ENCODE data around the gene PLEKHG7.

DNA sequence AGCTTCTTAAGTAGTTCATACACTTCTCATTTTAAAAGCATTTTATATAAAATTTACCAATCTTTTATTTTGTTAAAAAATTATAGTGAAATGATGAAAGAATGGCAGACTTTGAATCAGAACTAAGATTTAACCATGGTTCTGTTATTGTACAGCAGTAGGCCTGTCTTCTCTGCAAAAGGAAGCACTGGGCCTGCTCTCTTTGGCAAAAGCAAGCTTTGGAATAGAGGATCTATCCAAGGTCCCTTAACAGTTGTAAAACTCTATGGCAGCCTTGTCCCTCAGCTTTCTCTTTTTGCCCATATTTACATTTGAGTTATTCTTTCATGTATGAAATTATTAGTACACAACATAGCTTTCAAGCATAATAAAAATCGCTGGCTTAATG lies 82.8 kb downstream of the PLEKHG7 start:
- TF ChIP-seq EZH2 (IDR thresholded peaks at IDR 0.05; ENCODE audit: insufficient read depth, poor library complexity, severe bottlenecking) (no peak), EZH2phosphoT487 (IDR thresholded peaks at IDR 0.05; ENCODE audit: insufficient read depth, low read depth) (no peak)

Data from GM23248 (cell line).